Stimulated activated CD8-positive, alpha-beta memory T cell treated with anti-CD3 and anti-CD28 coated beads, Interleukin-7, amount 100 ng/mL, for 48 hours (primary cell): Measurements from ENCODE around the gene LILRB2.
"Not testable (repeated sequence)": the region's sequence is repeated elsewhere in the genome, so short reads cannot be mapped to it uniquely, and the experiment has no call there.

Experiments used
- DNase-seq, 2 donors: peaks; one replicate each; pipeline ENCODE4 v3.0.0-alpha.2; 2020; ENCODE audit warnings: low read depth in 1 of 2; ENCODE audit errors: extremely low read depth in 1 of 2

The LILRB2 gene

GRCh38 chr19:54307389-54308020, 26.6 kb upstream of the LILRB2 start:
- DNase-seq, result no peak

GRCh38 chr19:54305141-54305540, 24.2 kb upstream of the LILRB2 start:
- no peak for DNase-seq

- no peak for DNase-seq
These were observed 21.3 kb upstream of the LILRB2 start for GRCh38 chr19:54302257-54302656.

GRCh38 chr19:54299515-54299914, 18.6 kb upstream of the LILRB2 start:
- no peak for DNase-seq

- DNase-seq, result no peak
These were observed 18.2 kb upstream of the LILRB2 start for GRCh38 chr19:54299126-54299498.

- DNase-seq, result no peak
These were observed 17.6 kb upstream of the LILRB2 start for GRCh38 chr19:54298357-54299125.

GRCh38 chr19:54297759-54298305, 16.9 kb upstream of the LILRB2 start:
- no peak for DNase-seq

GRCh38 chr19:54294539-54294938, 13.6 kb upstream of the LILRB2 start:
- no peak for DNase-seq

GRCh38 chr19:54289160-54289559, 8.2 kb upstream of the LILRB2 start:
- not testable (repeated sequence) for DNase-seq

GRCh38 chr19:54287456-54287855, 6.5 kb upstream of the LILRB2 start:
- no peak for DNase-seq

- DNase-seq, result not testable (repeated sequence)
These were observed 5.4 kb upstream of the LILRB2 start for GRCh38 chr19:54286283-54286682.

- not testable (repeated sequence) for DNase-seq
These were observed 4.6 kb upstream of the LILRB2 start for GRCh38 chr19:54285427-54286056.

GRCh38 chr19:54282686-54283470, 2.0 kb upstream of the LILRB2 start:
- DNase-seq, result no peak

- DNase-seq, result not testable (repeated sequence)
These were observed 792 bp upstream of the LILRB2 start for GRCh38 chr19:54281729-54282075.

- not testable (repeated sequence) for DNase-seq
These were observed 469 bp downstream of the LILRB2 start for GRCh38 chr19:54280441-54280840.

- not testable (repeated sequence) for DNase-seq
These were observed 885 bp downstream of the LILRB2 start for GRCh38 chr19:54280025-54280424.

- DNase-seq, result no peak
These were observed 1.4 kb downstream of the LILRB2 start for GRCh38 chr19:54279406-54279962.

- not testable (repeated sequence) for DNase-seq
These were observed 2.2 kb downstream of the LILRB2 start for GRCh38 chr19:54278571-54279195.

GRCh38 chr19:54278056-54278455, 2.9 kb downstream of the LILRB2 start:
- not testable (repeated sequence) for DNase-seq

- not testable (repeated sequence) for DNase-seq
These were observed 3.7 kb downstream of the LILRB2 start for GRCh38 chr19:54277111-54277615.
